GM18868 (cell line): ENCODE results near the gene TUBD1.

Experiments
- ATAC-seq: cut with Tn5 transposase; IDR thresholded peaks from one replicate; pipeline ENCODE4 v1.9.1; 2021; ENCODE audit warnings: mild to moderate bottlenecking, moderate library complexity; ENCODE audit not compliant: unreplicated experiment

TUBD1 gene

GRCh38 chr17:59827721-59828477 is 64.8 kb downstream of the TUBD1 start:
- ATAC-seq = no peak

- no peak for ATAC-seq
Observed at GRCh38 chr17:59826706-59827453, 65.9 kb downstream of the TUBD1 start.

- no peak for ATAC-seq
Observed at GRCh38 chr17:59825533-59826322, 67.0 kb downstream of the TUBD1 start.

GRCh38 chr17:59815965-59816364 is 76.8 kb downstream of the TUBD1 start:
- no peak for ATAC-seq

GRCh38 chr17:59814685-59815084 is 78.1 kb downstream of the TUBD1 start:
- no peak for ATAC-seq

- ATAC-seq = no peak
Observed at GRCh38 chr17:59814276-59814675, 78.5 kb downstream of the TUBD1 start.

- no peak for ATAC-seq
Observed at GRCh38 chr17:59812139-59812538, 80.6 kb downstream of the TUBD1 start.

GRCh38 chr17:59811209-59811608 is 81.5 kb downstream of the TUBD1 start:
- no peak for ATAC-seq

GRCh38 chr17:59810894-59811153 is 81.9 kb downstream of the TUBD1 start:
- ATAC-seq = no peak
